GM18520 (cell line): ENCODE data around the gene IFT43.

Experiments
- ATAC-seq: cut with Tn5 transposase; IDR thresholded peaks from one replicate; pipeline ENCODE4 v1.9.1; 2021; ENCODE audit not compliant: unreplicated experiment

The IFT43 gene

GRCh38 chr14:76077340-76077739 lies 91.8 kb downstream of the IFT43 start:
- ATAC-seq = no peak

- no peak for ATAC-seq
Observed at GRCh38 chr14:76078501-76078900, 92.9 kb downstream of the IFT43 start.

DNA sequence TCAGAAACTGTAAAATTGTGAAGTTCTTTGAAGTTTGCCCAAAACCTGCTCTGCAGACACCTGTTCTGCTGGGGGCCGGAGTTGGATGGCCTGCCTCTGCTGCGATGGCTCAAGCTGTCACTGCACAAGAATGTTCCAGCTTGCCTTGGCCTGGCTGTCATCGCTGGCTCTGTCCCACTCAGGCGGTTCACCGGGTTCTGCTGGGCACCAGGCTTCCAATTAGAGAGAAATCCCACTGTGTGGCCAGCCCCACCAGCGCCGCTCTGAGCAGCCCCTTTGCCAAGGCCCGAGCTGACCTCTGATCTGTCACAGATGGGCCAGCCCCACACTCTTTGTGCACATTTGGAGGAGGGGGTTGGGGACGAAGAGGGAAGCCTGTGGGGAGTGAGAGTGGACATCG lies 94.5 kb downstream of the IFT43 start:
- no peak for ATAC-seq

- ATAC-seq = no peak
Observed at GRCh38 chr14:76080471-76080870, 94.9 kb downstream of the IFT43 start.

DNA sequence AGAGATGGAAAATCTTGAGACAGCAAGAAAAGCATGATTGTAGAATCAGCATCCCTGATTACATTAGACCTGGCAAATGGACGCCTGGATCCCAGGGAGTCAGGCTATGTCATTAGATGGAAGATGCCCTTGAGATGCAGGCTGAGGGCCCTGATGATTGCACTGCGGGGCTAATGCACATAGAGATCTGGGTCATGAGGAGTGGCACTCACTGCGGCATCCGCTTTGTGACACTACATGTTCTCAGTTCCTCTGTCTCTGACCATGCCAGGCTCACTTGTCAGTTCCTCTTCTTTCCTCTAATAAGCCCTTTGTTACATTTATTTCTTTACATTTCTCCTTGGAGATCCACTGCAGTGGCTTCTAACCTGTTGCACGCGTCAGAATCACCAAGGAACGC lies 96.1 kb downstream of the IFT43 start:
- no peak for ATAC-seq

- ATAC-seq = no peak
Observed at GRCh38 chr14:76083796-76084765, 98.5 kb downstream of the IFT43 start.

DNA sequence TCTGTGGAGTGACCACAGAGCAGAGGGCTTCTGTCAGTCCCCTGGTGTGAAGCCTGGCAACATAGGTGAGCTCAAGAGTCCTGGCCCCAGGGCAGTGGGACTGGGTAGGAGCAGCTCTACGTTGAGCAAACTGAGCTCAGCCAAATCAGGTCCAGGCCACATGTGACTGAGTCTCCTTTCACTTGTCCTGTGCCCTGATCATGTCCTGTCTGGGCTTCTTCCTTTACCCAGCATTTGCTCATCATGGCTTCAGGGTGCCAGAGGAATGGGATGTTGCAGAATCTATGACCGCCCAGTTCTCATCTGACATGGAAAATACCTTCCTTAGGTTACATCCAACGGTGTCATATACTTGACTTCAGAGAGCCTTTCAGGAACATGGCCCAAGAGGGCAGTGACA lies 99.8 kb downstream of the IFT43 start:
- ATAC-seq = no peak

DNA sequence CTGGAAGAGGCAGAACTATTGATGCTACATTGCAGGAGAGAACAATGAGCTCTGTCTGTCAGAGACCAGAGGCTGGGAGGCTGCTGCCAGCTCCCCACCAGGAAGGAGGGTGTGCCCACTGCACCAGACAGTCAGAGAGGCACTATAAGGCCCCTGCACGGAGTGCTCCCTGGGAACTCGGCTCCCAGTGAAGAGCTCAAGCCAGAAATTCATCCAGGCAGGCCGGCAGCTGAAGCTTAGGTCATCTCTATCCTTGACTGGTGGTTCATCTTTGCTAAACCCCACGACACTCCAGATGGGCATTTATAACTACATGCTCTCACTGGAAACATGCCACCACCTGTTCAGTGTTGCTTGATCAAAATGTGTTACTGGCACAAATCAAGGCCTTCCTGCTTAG lies 101.1 kb downstream of the IFT43 start:
- ATAC-seq = no peak

DNA sequence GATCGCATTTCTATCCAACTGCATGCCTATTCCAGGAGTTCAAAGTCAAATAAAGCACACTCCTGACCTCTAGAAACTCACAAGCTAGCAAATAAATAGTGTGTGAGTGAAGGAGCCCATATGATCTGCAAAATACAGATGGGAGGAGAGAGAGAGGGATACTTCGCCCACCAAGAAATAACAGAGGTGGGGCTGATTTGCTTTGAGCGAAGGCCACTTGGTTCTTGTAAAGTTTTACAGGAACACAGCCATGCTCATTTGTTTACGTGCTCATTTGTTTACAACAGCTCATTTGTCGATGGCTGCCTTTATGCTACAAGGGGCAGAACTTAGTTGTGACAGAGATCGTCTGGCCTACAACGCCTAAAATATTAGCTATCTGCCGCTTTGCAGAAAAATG lies 102.8 kb downstream of the IFT43 start:
- no peak for ATAC-seq

GRCh38 chr14:76088771-76089571 lies 103.4 kb downstream of the IFT43 start:
- no peak for ATAC-seq

DNA sequence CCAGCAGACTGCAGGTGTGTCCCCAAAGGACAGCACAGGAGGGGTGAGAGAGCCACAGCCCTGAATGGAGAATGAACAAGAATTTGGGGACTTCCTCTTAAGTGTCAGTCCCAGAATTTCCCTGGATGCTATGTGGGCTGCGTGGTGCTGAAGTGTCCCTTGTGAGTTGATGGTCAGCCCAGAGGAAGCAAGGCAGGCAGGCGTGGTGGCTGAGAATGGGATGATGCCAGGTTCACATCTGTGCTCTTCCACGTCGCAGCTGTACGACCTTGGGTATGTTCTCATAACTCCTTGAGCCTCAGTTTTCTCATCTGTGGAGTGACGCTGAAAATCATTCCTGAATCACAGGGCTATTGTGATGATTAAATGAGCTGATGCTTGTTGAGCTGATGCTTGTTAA lies 104.0 kb downstream of the IFT43 start:
- ATAC-seq = no peak

- ATAC-seq = no peak
Observed at GRCh38 chr14:76090616-76091391, 105.2 kb downstream of the IFT43 start.

GRCh38 chr14:76093077-76093476 lies 107.5 kb downstream of the IFT43 start:
- ATAC-seq = no peak

DNA sequence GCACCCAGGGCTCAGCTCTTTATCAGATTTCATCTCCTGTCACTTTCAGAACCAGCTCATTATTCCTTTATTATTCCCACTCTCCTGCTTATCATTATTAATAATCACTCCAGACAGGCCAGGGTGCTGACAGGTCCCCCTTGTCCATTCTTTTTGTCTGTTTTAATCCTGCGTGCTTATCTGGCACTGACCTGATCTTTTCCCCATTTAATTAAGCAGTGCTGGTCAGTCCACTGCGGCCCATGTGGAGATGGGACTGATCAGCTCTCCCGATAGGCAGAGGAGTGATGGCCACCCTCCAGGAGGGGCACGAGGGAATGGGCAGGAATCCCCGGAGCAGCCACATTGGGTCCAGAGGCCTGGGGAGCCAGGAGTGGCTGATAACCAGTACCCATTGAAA lies 110.7 kb downstream of the IFT43 start:
- ATAC-seq = no peak

GRCh38 chr14:76097547-76097946 lies 112.0 kb downstream of the IFT43 start:
- no peak for ATAC-seq

- ATAC-seq = no peak
Observed at GRCh38 chr14:76098047-76098446, 112.5 kb downstream of the IFT43 start.

- ATAC-seq = no peak
Observed at GRCh38 chr14:76098916-76099675, 113.5 kb downstream of the IFT43 start.

GRCh38 chr14:76100236-76100635 lies 114.7 kb downstream of the IFT43 start:
- ATAC-seq = no peak

- ATAC-seq = no peak
Observed at GRCh38 chr14:76101391-76102379, 116.1 kb downstream of the IFT43 start.
